ENCODE measurements around the gene RNF207. TPM values are rescaled to one million over a fixed set of nuclear protein-coding genes. Genes with fewer than 3 reads are reported as not detected.
A peak's percentile ranks its signal among the peaks of the same experiment; 100 is the strongest.

The RNF207 gene
- total and polyA plus RNA-seq, 2 of the 13 experiments (the other 11 are each of a cell fraction or from before 2014, with no cell fraction given), result 9.8 to 15.9 TPM

DNA sequence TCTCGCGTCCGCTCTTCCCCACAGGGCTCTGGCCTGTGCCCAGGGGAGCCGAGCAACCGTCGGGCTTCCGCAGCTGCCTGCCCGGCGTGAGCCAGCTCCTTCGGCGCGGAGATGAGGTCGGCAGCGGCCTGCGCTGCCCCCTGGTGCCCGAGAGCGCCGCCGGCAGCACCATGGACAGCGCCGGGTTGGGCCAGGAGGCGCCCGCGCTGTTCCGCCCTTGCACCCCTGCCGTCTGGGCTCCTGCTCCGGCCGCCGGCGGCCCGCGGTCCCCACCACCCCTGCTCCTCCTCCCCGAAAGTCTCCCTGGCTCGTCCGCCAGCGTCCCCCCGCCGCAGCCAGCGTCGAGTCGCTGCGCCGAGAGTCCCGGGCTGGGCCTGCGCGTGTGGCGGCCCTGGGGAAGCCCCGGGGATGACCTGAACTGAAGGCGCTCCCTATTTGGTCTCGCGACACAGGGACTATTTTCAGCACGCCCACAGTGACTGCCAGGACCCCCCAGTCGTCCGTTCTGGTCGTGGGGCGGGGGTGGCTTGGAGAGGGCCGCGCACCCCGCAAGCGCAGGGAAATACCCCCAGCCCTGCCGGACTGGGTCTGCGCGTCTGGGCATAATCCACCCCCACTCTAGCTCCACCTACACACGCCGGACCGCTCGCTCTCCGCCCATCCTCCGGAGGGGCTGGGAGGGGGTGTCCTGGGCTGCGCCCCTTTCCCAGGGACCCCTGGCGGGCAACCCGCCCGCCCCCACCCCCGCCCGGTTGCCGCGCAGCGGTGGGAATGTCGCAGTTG is 39.4 kb downstream of the RNF207 start (continued):
- TF ChIP-seq PAXIP1 (CRISPR knock-in tag; conservative IDR thresholded peaks at IDR 0.05) (0 out of 2 replicates have a peak, but pooled peaks have one; percentile 23), ZNF607 (CRISPR knock-in tag; IDR thresholded peaks at IDR 0.05; ENCODE audit: borderline replicate concordance) (peak; percentile 99), ZNF343 (CRISPR knock-in tag; IDR thresholded peaks at IDR 0.05) (peak; percentile 98), IKZF1 (IDR thresholded peaks at IDR 0.05) (no peak), ZNF761 (CRISPR knock-in tag; conservative IDR thresholded peaks at IDR 0.05) (peak; percentile 98), ZMAT5 (CRISPR knock-in tag; IDR thresholded peaks at IDR 0.05; ENCODE audit: borderline replicate concordance, low read depth) (peak; percentile 81; the same call in 1 of the 2 replicates), AGO1 (IDR thresholded peaks at IDR 0.05; ENCODE audit: low read depth, low read length, poor library complexity, severe bottlenecking) (no peak), ZNF782 (CRISPR knock-in tag; IDR thresholded peaks at IDR 0.05; ENCODE audit: borderline replicate concordance) (peak; percentile 96), KLF6 (CRISPR knock-in tag; IDR thresholded peaks at IDR 0.05) (peak; percentile 100), NFYB (CRISPR knock-in tag; IDR thresholded peaks at IDR 0.05) (peak; percentile 60), TOPORS (CRISPR knock-in tag; IDR thresholded peaks at IDR 0.05) (peak; percentile 99), ARID4A (CRISPR knock-in tag; IDR thresholded peaks at IDR 0.05; ENCODE audit: borderline replicate concordance) (peak; percentile 95), ZNF773 (CRISPR knock-in tag; IDR thresholded peaks at IDR 0.05; ENCODE audit: borderline replicate concordance) (peak; percentile 99), RXRB (CRISPR knock-in tag; IDR thresholded peaks at IDR 0.05; ENCODE audit: borderline replicate concordance) (peak; percentile 87), GRHL1 (CRISPR knock-in tag; conservative IDR thresholded peaks at IDR 0.05) (peak; percentile 63; the same call in 1 of the 2 replicates), ZNF776 (CRISPR knock-in tag; IDR thresholded peaks at IDR 0.05) (peak; percentile 99)
- TF ChIP-seq, protein P1, sequence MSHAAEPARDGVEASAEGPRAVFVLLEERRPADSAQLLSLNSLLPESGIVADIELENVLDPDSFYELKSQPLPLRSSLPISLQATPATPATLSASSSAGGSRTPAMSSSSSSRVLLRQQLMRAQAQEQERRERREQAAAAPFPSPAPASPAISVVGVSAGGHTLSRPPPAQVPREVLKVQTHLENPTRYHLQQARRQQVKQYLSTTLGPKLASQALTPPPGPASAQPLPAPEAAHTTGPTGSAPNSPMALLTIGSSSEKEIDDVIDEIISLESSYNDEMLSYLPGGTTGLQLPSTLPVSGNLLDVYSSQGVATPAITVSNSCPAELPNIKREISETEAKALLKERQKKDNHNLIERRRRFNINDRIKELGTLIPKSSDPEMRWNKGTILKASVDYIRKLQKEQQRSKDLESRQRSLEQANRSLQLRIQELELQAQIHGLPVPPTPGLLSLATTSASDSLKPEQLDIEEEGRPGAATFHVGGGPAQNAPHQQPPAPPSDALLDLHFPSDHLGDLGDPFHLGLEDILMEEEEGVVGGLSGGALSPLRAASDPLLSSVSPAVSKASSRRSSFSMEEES (CRISPR knock-in tag; IDR thresholded peaks at IDR 0.05), result peak; percentile 93
